Astrocyte of the spinal cord (primary cell): Measurements from ENCODE around the gene NQO1.

ENCODE experiments used
- DNase-seq: peaks from one replicate; pipeline ENCODE4 v3.0.0; 2011; ENCODE audit warnings: low read depth, low spot score
- H3K4me3 ChIP-seq: 2 replicates; pipeline ENCODE4 v1.5.1; 2011; ENCODE audit warnings: low read depth, mild to moderate bottlenecking, low read length, moderate library complexity
- in situ Hi-C: cut with HindIII; loops from 2 replicates; pipeline ENCODE4 v1.10.0; 2017; ENCODE audit warnings: low sequenced_read_pairs
- TF ChIP-seq, protein P1 (sequence below): IDR thresholded peaks from 2 replicates; pipeline ENCODE4 v1.5.1; 2012; ENCODE audit warnings: low read depth, mild to moderate bottlenecking, low read length, inconsistent platforms

Gene NQO1

DNA sequence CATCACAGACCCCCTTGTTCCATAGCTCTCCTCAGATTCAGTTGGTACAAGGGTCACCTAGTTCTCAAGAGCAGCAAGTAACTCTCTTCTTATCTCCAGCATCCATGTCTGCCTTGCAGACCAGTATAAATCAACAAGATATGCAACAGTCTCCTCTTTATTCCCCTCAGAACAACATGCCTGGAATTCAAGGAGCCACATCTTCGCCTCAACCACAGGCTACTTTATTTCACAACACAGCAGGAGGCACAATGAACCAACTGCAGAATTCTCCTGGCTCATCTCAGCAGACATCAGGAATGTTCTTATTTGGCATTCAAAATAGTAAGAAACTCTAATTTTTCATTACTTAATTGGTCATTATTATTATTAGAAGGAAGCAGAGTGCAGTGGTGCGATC, 32.4 kb downstream of the NQO1 start:
- DNase-seq: no peak
- H3K4me3 ChIP-seq: no peak overlapping the region
- TF ChIP-seq, protein P1, sequence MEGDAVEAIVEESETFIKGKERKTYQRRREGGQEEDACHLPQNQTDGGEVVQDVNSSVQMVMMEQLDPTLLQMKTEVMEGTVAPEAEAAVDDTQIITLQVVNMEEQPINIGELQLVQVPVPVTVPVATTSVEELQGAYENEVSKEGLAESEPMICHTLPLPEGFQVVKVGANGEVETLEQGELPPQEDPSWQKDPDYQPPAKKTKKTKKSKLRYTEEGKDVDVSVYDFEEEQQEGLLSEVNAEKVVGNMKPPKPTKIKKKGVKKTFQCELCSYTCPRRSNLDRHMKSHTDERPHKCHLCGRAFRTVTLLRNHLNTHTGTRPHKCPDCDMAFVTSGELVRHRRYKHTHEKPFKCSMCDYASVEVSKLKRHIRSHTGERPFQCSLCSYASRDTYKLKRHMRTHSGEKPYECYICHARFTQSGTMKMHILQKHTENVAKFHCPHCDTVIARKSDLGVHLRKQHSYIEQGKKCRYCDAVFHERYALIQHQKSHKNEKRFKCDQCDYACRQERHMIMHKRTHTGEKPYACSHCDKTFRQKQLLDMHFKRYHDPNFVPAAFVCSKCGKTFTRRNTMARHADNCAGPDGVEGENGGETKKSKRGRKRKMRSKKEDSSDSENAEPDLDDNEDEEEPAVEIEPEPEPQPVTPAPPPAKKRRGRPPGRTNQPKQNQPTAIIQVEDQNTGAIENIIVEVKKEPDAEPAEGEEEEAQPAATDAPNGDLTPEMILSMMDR: no peak
- in situ Hi-C loops: no loop called here

DNA sequence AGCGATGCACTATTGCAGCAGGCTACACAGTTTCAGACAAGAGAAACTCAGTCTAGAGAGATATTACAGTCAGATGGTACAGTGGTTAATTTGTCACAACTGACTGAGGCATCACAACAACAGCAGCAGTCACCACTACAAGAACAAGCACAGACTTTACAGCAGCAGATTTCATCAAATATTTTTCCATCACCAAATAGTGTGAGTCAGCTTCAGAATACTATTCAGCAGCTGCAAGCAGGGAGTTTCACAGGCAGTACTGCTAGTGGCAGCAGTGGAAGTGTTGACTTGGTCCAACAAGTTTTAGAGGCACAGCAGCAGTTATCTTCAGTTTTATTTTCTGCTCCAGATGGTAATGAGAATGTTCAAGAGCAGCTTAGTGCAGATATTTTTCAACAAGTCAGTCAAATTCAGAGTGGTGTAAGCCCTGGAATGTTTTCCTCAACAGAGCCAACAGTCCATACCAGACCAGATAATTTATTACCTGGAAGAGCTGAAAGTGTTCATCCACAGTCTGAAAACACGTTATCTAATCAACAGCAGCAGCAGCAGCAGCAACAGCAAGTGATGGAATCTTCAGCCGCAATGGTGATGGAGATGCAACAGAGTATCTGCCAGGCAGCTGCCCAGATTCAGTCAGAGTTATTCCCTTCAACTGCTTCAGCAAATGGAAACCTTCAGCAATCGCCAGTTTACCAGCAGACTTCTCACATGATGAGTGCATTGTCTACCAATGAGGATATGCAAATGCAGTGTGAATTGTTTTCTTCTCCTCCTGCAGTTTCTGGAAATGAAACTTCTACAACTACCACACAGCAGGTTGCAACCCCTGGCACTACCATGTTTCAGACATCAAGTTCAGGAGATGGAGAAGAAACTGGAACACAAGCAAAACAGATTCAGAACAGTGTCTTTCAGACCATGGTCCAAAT, 34.1 kb downstream of the NQO1 start:
- in situ Hi-C loops: no loop called here
- DNase-seq: peak; percentile 22
- TF ChIP-seq, protein P1: no peak
- no peak overlapping the region for H3K4me3 ChIP-seq

DNA sequence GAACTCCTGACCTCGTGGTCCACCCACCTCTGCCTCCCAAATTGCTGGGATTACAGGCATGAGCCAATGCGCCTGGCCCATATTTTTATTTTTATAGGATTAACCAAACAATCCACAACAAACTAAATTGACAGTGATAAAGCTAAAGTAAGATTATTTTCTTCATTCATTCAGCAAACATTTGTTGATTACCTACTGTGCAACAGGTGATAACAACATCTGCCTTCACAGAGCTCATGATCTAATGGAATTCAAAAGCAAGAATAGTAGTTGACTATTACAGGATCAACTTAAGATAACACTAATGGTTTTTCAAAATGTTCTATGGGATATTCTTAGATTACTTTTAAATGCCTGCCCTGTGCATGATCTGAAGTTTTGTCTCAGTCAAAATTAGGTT, 37.8 kb downstream of the NQO1 start:
- DNase-seq: no peak
- H3K4me3 ChIP-seq: no peak overlapping the region
- in situ Hi-C loops: no loop called here
- TF ChIP-seq, protein P1: no peak

DNA sequence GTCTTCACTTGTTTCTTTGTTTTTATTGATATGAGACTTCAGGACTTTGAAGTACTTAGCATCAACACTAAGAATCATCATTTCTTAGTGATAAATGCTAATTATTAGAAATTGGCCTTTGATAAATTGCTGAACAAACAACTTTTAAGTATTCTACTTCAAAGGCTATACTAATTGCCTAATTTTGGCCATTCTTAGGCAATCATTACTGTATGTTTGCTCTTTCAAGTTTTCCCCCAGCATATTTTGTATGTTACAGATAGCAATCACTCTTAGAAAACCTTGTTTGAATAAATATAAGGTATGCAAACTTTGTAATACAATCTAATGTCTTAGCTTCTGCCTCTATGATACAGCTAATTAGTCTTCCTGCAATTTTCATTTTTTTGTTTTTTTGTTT, 46.0 kb downstream of the NQO1 start:
- no peak overlapping the region for H3K4me3 ChIP-seq
- TF ChIP-seq, protein P1: no peak
- in situ Hi-C loops: no loop called here
- DNase-seq: no peak

DNA sequence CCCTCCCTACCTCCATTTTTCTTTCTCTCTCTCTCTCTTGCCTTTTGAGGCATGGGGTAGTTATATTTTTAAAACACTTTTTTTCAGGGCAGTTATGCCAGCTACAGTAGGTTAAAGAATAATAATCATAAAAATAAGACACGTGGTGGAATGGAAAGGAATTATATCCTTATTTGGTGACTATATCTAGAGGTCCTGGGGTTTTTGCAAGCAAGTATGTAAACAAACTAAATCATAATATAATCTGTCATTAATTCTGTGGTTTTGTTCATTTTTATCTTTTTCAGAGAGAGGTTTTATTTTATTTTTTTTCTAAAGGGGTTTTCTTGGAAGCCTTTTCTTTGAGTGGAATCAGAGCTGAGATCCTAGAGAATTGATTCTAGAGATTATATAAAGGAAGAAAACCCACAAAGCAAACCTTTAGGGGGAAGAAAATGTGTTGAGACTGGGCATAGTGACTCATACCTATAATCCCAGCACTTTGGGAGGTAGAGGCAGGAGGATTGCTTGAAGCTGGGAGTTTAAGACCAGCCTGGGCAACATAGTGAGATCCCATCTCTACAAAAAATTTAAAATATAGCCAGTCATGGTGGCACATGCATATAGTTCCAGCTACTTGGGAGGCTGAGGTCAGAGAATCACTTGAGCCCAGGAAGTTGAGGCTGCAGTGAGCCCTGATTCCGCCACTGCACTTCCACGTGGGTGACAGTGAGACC, 53.2 kb downstream of the NQO1 start:
- TF ChIP-seq, protein P1: no peak
- DNase-seq: no peak
- in situ Hi-C loops: no loop called here
- H3K4me3 ChIP-seq: no peak overlapping the region

DNA sequence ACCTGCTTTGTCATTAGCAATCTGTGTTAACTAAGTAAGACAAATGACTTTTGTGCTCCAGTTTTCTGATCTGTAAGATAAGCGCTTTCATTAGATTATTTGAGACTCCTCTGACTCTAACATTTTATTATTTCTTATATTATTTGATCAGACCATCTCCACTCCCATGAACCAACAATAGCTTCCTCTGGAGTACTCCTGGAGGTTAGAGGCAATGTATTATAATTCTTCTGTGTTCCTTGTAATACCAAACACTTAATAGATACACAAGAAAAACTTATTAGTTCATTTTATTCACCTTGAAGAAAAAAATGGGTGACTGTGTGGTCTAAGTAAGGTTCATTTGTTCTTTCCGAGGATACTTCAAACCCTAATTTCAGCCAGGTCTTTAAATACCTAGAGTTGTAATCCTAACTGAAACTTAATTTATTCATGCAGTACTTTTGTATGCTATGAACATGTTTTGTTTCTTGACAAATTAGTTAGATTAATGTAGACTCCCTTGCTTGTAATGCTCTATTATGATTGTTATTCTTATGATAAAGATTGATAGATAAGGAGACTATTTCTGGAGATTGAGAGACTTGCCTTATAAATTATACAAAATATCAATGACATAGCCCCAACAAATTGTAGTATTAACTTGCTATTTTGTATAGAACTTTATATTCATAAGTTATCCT, 53.9 kb downstream of the NQO1 start:
- TF ChIP-seq, protein P1: no peak
- no peak overlapping the region for H3K4me3 ChIP-seq
- DNase-seq: no peak
- in situ Hi-C loops: no loop called here
